Natural killer cell (primary cell): Measurements from ENCODE around the gene SLC6A15. TPM values are rescaled to one million over a fixed set of nuclear protein-coding genes. Genes with fewer than 3 reads are reported as not detected.

Experiments used
- ATAC-seq, 3 donors: fragments of 150-1000 bp in 2 of 3; fragments of 200-7000 bp in 1 of 3; cut with Tn5 transposase; 1 replicate in 1 of 3; 2 replicates in 2 of 3; pipeline ENCODE4 v1.10.0; 2021; ENCODE audit warnings: mild to moderate bottlenecking in 2 of 3, moderate library complexity in 2 of 3
- DNase-seq, 2 donors: peaks; one replicate each; pipeline versions ENCODE4 v3.0.0 to v3.0.0-alpha.2; 2013 to 2021; ENCODE audit warnings: mixed read lengths in 1 of 2
- H3K27ac ChIP-seq: one replicate; pipeline ENCODE4 v1.5.1; 2013; ENCODE audit warnings: mild to moderate bottlenecking, low read length
- H3K27me3 ChIP-seq: one replicate; pipeline ENCODE4 v1.6.1; 2013; ENCODE audit warnings: low read length; ENCODE audit not compliant: control insufficient read depth, insufficient read depth
- H3K36me3 ChIP-seq: one replicate; pipeline ENCODE4 v1.6.1; 2013; ENCODE audit warnings: low read length; ENCODE audit not compliant: control insufficient read depth, insufficient read depth
- H3K4me1 ChIP-seq: one replicate; pipeline ENCODE4 v1.6.1; 2013; ENCODE audit warnings: low read length; ENCODE audit not compliant: control insufficient read depth, insufficient read depth
- H3K4me3 ChIP-seq: one replicate; pipeline ENCODE4 v1.5.1; 2013; ENCODE audit warnings: low read length
- H3K9me3 ChIP-seq: one replicate; pipeline ENCODE4 v1.6.1; 2013; ENCODE audit warnings: low read length; ENCODE audit not compliant: control insufficient read depth, insufficient read depth
- H3K27ac Mint-ChIP-seq, 2 donors: one replicate each; pipeline ENCODE4 v1.8.0; 2022; ENCODE audit warnings: mild to moderate bottlenecking in 2 of 2, mixed read lengths in 2 of 2, moderate library complexity in 1 of 2
- H3K27me3 Mint-ChIP-seq, 2 donors: one replicate each; pipeline ENCODE4 v1.8.0; 2022; ENCODE audit warnings: low read depth in 2 of 2, mixed read lengths in 2 of 2
- H3K36me3 Mint-ChIP-seq: one replicate; pipeline ENCODE4 v1.8.0; 2022; ENCODE audit warnings: mixed read lengths
- H3K4me1 Mint-ChIP-seq, 2 donors: one replicate each; pipeline ENCODE4 v1.8.0; 2022; ENCODE audit warnings: mixed read lengths in 2 of 2
- H3K4me3 Mint-ChIP-seq: one replicate; pipeline ENCODE4 v1.8.0; 2022; ENCODE audit warnings: mild to moderate bottlenecking, moderate library complexity, mixed read lengths
- H3K9me3 Mint-ChIP-seq, 2 donors: one replicate each; pipeline ENCODE4 v1.8.0; 2022; ENCODE audit warnings: mixed read lengths in 2 of 2
- WGBS: methylation state at CpG from one replicate; pipeline ENCODE4 v1.1.7; 2013; ENCODE audit warnings: missing lambda C conversion rate; ENCODE audit not compliant: insufficient coverage; 5-methylcytosine and 5-hydroxymethylcytosine counted together
- intact Hi-C: fragments of 100-400 bp; cut with micrococcal nuclease; formaldehyde crosslinking; loops from one replicate; pipeline ENCODE4 v1.14.2; 2022
- total RNA-seq, 4 donors: library from RNA; stranded (reverse); fragments of 120-200 nt in 1 of 4; gene quantifications; one replicate each; pipeline versions ENCODE4 v1.2.3 to v1.2.4, GENCODE V29; 2013 to 2022
- TF ChIP-seq, protein P1 (sequence below): fragments of 200-600 bp; IDR thresholded peaks from one replicate; pipeline ENCODE4 v1.8.0; 2022; ENCODE audit warnings: antibody characterized with exemption

SLC6A15 gene
- total RNA-seq, 3 donors from 2014 or later (not counting 1 experiment from before 2014, with no cell fraction given), result not detected

DNA sequence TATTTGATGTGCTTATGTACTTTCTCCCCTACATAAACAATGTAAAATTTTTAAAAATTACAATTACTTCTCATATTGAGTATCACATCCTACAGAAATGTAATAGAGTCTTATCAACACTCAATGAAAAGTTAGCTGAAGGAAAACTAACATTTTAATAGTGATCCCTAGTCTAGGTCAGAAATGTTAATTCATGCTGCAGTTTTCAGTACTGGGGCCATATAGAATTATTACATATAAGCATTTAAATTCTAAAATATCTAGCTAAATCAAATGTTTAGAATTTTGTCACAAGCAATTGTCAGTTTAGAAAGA, 37.8 kb downstream of the SLC6A15 start:
- Mint-ChIP-seq H3K4me3 (no peak overlapping the region), H3K9me3 (no peaks in the 10 kb centered on the region), H3K36me3 (no peaks in the 10 kb centered on the region), H3K27me3 (no peaks in the 10 kb centered on the region), H3K4me1 (no peaks in the 10 kb centered on the region), H3K27ac (no peak overlapping the region)
- no peak overlapping the region for H3K27ac ChIP-seq
- ATAC-seq, result no peak
- TF ChIP-seq, protein P1, sequence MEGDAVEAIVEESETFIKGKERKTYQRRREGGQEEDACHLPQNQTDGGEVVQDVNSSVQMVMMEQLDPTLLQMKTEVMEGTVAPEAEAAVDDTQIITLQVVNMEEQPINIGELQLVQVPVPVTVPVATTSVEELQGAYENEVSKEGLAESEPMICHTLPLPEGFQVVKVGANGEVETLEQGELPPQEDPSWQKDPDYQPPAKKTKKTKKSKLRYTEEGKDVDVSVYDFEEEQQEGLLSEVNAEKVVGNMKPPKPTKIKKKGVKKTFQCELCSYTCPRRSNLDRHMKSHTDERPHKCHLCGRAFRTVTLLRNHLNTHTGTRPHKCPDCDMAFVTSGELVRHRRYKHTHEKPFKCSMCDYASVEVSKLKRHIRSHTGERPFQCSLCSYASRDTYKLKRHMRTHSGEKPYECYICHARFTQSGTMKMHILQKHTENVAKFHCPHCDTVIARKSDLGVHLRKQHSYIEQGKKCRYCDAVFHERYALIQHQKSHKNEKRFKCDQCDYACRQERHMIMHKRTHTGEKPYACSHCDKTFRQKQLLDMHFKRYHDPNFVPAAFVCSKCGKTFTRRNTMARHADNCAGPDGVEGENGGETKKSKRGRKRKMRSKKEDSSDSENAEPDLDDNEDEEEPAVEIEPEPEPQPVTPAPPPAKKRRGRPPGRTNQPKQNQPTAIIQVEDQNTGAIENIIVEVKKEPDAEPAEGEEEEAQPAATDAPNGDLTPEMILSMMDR, result peak; percentile 38
- H3K36me3 ChIP-seq, result no peaks in the 10 kb centered on the region
- no peak overlapping the region for H3K4me3 ChIP-seq
- H3K27me3 ChIP-seq, result no peaks in the 10 kb centered on the region
- no peak for DNase-seq
- no peaks in the 10 kb centered on the region for H3K9me3 ChIP-seq
- no peaks in the 10 kb centered on the region for H3K4me1 ChIP-seq
- intact Hi-C loops, result loop anchor here (1.0 to 5.0 kb wide), 3 partner anchors 155 to 1048 kb away; no protein-coding TSS in a partner anchor

GRCh38 chr12:84874125-84874824, 38.3 kb downstream of the SLC6A15 start:
- 64% methylated on average over 6 of the region's 7 CpGs for WGBS

GRCh38 chr12:84862186-84862585, 50.4 kb downstream of the SLC6A15 start:
- Histone ChIP-seq H3K4me3 (no peak overlapping the region), H3K36me3 (no peaks in the 10 kb centered on the region), H3K27ac (no peak overlapping the region), H3K9me3 (no peaks in the 10 kb centered on the region), H3K4me1 (no peaks in the 10 kb centered on the region), H3K27me3 (no peaks in the 10 kb centered on the region)
- no peaks in the 10 kb centered on the region for H3K27me3 Mint-ChIP-seq
- no peak overlapping the region for H3K27ac Mint-ChIP-seq
- 36% methylated on average over 1 of the region's 3 CpGs for WGBS
- TF ChIP-seq, protein P1, result no peak
- peaks cover 2 to 4% of the 10 kb centered on the region in 2 donors for H3K9me3 Mint-ChIP-seq
- intact Hi-C loops, result no loop called here
- H3K36me3 Mint-ChIP-seq, result no peaks in the 10 kb centered on the region
- no peak overlapping the region for H3K4me3 Mint-ChIP-seq
- ATAC-seq, result no peak
- no peak for DNase-seq
- H3K4me1 Mint-ChIP-seq, result no peaks in the 10 kb centered on the region

More at GRCh38 chr12:84874125-84874824, 38.3 kb downstream of the SLC6A15 start:
- Mint-ChIP-seq H3K27me3 (no peaks in the 10 kb centered on the region), H3K4me3 (no peak overlapping the region), H3K9me3 (no peaks in the 10 kb centered on the region), H3K4me1 (no peaks in the 10 kb centered on the region), H3K36me3 (no peaks in the 10 kb centered on the region), H3K27ac (no peak overlapping the region)
- H3K4me3 ChIP-seq, result no peak overlapping the region
- DNase-seq (peak in 1 of 2 donors; percentile 51), ATAC-seq (peak; percentile 46 to 64 (median 53))
- intact Hi-C loops, result loop anchor here (1.0 to 5.0 kb wide), 3 partner anchors 155 to 1048 kb away; no protein-coding TSS in a partner anchor
- H3K36me3 ChIP-seq, result no peaks in the 10 kb centered on the region
- H3K27me3 ChIP-seq, result no peaks in the 10 kb centered on the region
- H3K4me1 ChIP-seq, result no peaks in the 10 kb centered on the region
- TF ChIP-seq, protein P1, result peak; percentile 72
- no peaks in the 10 kb centered on the region for H3K9me3 ChIP-seq
- no peak overlapping the region for H3K27ac ChIP-seq

- no peak for ATAC-seq
- Mint-ChIP-seq H3K9me3 (peaks cover 4% of the 10 kb centered on the region in 2 donors), H3K27ac (no peak overlapping the region), H3K4me3 (no peak overlapping the region), H3K27me3 (no peaks in the 10 kb centered on the region), H3K36me3 (no peaks in the 10 kb centered on the region), H3K4me1 (no peaks in the 10 kb centered on the region)
- TF ChIP-seq, protein P1, result no peak
- DNase-seq, result no peak
- Histone ChIP-seq H3K27me3 (no peaks in the 10 kb centered on the region), H3K36me3 (no peaks in the 10 kb centered on the region), H3K4me1 (no peaks in the 10 kb centered on the region), H3K27ac (no peak overlapping the region), H3K4me3 (no peak overlapping the region), H3K9me3 (no peaks in the 10 kb centered on the region)
- WGBS, result 81% methylated on average over 2 of the region's 2 CpGs
- intact Hi-C loops, result no loop called here
These were observed 51.9 kb downstream of the SLC6A15 start for GRCh38 chr12:84860718-84861117.
